HepG2 (cell line): ENCODE results near the gene SHANK2. TPM values are rescaled to one million over a fixed set of nuclear protein-coding genes. Genes with fewer than 3 reads are reported as not detected.
A peak's percentile ranks its signal among the peaks of the same experiment; 100 is the strongest.

ENCODE experiments used
- ATF7 ChIP-seq, 2 experiments: fragments of 450-650 bp in 1 of 2; sonication (generic) in 1 of 2; formaldehyde crosslinking in 1 of 2; IDR thresholded peaks; 2 replicates each; pipeline versions ENCODE4 v1.4.0 to v1.6.1; 2016 to 2020; ENCODE audit warnings: antibody characterized with exemption in 1 of 2, mild to moderate bottlenecking in 1 of 2, missing genetic modification reagents in 1 of 2
- BHLHE40 ChIP-seq: IDR thresholded peaks from 2 replicates; pipeline ENCODE4 v1.6.1; 2011; ENCODE audit warnings: low read length, improper control_type of control experiment
- FOSL1 ChIP-seq: sonication (generic); formaldehyde crosslinking; IDR thresholded peaks from 2 replicates; pipeline ENCODE4 v1.9.0; 2021; ENCODE audit warnings: missing genetic modification reagents, borderline replicate concordance
- MEF2D ChIP-seq: sonication (generic); formaldehyde crosslinking; IDR thresholded peaks from 2 replicates; pipeline ENCODE4 v1.5.1; 2020; ENCODE audit warnings: mild to moderate bottlenecking, missing genetic modification reagents
- NKX3-1 ChIP-seq: sonication (generic); formaldehyde crosslinking; IDR thresholded peaks from 2 replicates; pipeline ENCODE4 v1.5.0; 2020; ENCODE audit warnings: missing genetic modification reagents
- NRL ChIP-seq: sonication (generic); formaldehyde crosslinking; IDR thresholded peaks from 2 replicates; pipeline ENCODE4 v1.5.0; 2020; ENCODE audit warnings: missing genetic modification reagents, mild to moderate bottlenecking, moderate library complexity, borderline replicate concordance
- PITX1 ChIP-seq: sonication (generic); formaldehyde crosslinking; IDR thresholded peaks from 2 replicates; pipeline ENCODE4 v1.5.1; 2020; ENCODE audit warnings: mild to moderate bottlenecking, missing genetic modification reagents
- SIN3A ChIP-seq: IDR thresholded peaks from 2 replicates; pipeline ENCODE4 v1.6.1; 2011; ENCODE audit warnings: low read depth, mild to moderate bottlenecking, control low read depth, low read length, borderline replicate concordance
- STAT5B ChIP-seq: sonication (generic); formaldehyde crosslinking; IDR thresholded peaks from 2 replicates; pipeline ENCODE4 v1.4.0; 2020; ENCODE audit warnings: missing genetic modification reagents
- THYN1 ChIP-seq: sonication (generic); formaldehyde crosslinking; IDR thresholded peaks from 2 replicates; pipeline ENCODE4 v1.8.1; 2023; ENCODE audit warnings: low read depth, mild to moderate bottlenecking, moderate library complexity, missing genetic modification reagents, borderline replicate concordance
- ZNF660 ChIP-seq: sonication (generic); formaldehyde crosslinking; IDR thresholded peaks from 2 replicates; pipeline ENCODE4 v1.5.1; 2020; ENCODE audit warnings: mild to moderate bottlenecking, low read depth, missing genetic modification reagents, borderline replicate concordance
- polyA plus RNA-seq, 8 experiments: library from polyadenylated mRNA; depleted of rRNA in 3 of 8; stranded (reverse) in 7 of 8; unstranded in 1 of 8; fragments of >200 nt; fragmentation: Illumina TruSeq in 4 of 8; extraction: Trizol in 4 of 8; gene quantifications; 2 replicates each; pipeline versions ENCODE4 v1.2.1 to v1.2.3, GENCODE V29; 2011 to 2016; ENCODE audit warnings: low read depth in 4 of 8, missing spikeins in 1 of 8, mixed read lengths in 1 of 8; ENCODE audit not compliant: insufficient read depth in 1 of 8
- total RNA-seq, 5 experiments: library from RNA; depleted of rRNA; stranded (reverse); fragments of >200 nt; fragmentation: Illumina TruSeq; extraction: Trizol; gene quantifications; 2 replicates each; pipeline ENCODE4 v1.2.3, GENCODE V29; 2016; ENCODE audit warnings: low read depth in 1 of 5
- TF ChIP-seq, protein P1 (sequence below): sonication (generic); formaldehyde crosslinking; IDR thresholded peaks from 2 replicates; pipeline ENCODE4 v1.4.0; 2020; ENCODE audit warnings: missing genetic modification reagents, borderline replicate concordance
- TF ChIP-seq, protein P2 (sequence below): sonication (generic); formaldehyde crosslinking; IDR thresholded peaks from 2 replicates; pipeline ENCODE4 v1.9.0; 2021; ENCODE audit warnings: missing genetic modification reagents, mild to moderate bottlenecking, borderline replicate concordance
- TF ChIP-seq, protein P3 (sequence below): sonication (generic); formaldehyde crosslinking; IDR thresholded peaks from 2 replicates; pipeline ENCODE4 v1.4.0; 2020; ENCODE audit warnings: missing genetic modification reagents
- TF ChIP-seq, protein P4 (sequence below): sonication (generic); formaldehyde crosslinking; conservative IDR thresholded peaks from 2 replicates; pipeline ENCODE4 v1.4.0; 2020; ENCODE audit warnings: missing genetic modification reagents
- TF ChIP-seq, protein P5 (sequence below): fragments of 450-650 bp; IDR thresholded peaks from 2 replicates; pipeline ENCODE4 v1.6.1; 2017; ENCODE audit warnings: mild to moderate bottlenecking

Gene SHANK2
- total and polyA plus RNA-seq, 2 of the 13 experiments (the other 11 are each of a cell fraction or from before 2014, with no cell fraction given) = 10.2 to 13.0 TPM

DNA sequence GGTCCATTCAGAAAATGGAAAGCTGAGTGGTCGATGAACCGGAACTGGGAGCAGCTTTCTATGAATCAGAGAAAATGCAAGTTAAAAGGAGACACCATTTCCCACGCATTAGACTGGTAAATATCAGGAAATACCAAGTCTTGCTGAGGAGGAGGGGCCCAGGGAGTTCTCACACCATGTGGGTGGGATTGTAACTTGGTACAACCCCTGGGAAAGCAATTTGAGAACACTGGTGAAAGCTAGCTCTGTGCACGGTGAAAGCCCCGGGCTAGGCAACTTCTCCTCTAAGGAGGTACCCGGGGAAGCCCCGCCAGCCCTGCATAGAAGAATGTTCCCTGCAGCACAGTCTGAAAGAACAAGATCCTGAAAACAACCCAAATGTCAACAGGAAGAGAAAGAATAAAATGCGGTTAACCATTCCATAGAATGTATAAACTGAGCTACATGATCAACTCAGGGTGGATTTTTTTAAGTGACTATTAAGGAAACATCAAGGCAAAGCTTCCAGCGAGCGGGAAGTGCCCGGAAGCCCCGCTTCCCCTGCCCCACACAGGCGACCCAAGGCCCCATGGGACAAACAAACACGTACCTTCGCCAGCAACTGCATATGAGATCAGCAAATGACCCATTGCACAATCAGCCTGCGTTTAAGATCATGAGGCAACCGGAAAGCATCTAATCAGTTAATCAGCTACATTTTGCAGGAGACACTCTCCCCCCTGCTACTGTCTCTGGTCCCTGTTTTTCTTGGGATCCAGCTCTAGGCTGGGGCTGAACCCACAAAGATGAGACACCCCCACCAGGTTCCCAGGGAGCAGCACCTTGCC, 11.3 kb downstream of the SHANK2 start (continued):
- peak; percentile 69 for TF ChIP-seq MEF2D
- peak; percentile 91 for TF ChIP-seq PITX1 (CRISPR knock-in tag)
- no peak for TF ChIP-seq FOSL1 (CRISPR knock-in tag)
- no peak for TF ChIP-seq NRL (CRISPR knock-in tag)
- TF ChIP-seq, protein P1, sequence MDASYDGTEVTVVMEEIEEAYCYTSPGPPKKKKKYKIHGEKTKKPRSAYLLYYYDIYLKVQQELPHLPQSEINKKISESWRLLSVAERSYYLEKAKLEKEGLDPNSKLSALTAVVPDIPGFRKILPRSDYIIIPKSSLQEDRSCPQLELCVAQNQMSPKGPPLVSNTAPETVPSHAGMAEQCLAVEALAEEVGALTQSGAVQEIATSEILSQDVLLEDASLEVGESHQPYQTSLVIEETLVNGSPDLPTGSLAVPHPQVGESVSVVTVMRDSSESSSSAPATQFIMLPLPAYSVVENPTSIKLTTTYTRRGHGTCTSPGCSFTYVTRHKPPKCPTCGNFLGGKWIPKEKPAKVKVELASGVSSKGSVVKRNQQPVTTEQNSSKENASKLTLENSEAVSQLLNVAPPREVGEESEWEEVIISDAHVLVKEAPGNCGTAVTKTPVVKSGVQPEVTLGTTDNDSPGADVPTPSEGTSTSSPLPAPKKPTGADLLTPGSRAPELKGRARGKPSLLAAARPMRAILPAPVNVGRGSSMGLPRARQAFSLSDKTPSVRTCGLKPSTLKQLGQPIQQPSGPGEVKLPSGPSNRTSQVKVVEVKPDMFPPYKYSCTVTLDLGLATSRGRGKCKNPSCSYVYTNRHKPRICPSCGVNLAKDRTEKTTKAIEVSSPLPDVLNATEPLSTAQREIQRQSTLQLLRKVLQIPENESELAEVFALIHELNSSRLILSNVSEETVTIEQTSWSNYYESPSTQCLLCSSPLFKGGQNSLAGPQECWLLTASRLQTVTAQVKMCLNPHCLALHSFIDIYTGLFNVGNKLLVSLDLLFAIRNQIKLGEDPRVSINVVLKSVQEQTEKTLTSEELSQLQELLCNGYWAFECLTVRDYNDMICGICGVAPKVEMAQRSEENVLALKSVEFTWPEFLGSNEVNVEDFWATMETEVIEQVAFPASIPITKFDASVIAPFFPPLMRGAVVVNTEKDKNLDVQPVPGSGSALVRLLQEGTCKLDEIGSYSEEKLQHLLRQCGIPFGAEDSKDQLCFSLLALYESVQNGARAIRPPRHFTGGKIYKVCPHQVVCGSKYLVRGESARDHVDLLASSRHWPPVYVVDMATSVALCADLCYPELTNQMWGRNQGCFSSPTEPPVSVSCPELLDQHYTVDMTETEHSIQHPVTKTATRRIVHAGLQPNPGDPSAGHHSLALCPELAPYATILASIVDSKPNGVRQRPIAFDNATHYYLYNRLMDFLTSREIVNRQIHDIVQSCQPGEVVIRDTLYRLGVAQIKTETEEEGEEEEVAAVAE (CRISPR knock-in tag) = no peak; the same call in 1 of the 2 replicates
- TF ChIP-seq, protein P2, sequence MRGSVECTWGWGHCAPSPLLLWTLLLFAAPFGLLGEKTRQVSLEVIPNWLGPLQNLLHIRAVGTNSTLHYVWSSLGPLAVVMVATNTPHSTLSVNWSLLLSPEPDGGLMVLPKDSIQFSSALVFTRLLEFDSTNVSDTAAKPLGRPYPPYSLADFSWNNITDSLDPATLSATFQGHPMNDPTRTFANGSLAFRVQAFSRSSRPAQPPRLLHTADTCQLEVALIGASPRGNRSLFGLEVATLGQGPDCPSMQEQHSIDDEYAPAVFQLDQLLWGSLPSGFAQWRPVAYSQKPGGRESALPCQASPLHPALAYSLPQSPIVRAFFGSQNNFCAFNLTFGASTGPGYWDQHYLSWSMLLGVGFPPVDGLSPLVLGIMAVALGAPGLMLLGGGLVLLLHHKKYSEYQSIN (CRISPR knock-in tag) = no peak
- TF ChIP-seq, protein P3, sequence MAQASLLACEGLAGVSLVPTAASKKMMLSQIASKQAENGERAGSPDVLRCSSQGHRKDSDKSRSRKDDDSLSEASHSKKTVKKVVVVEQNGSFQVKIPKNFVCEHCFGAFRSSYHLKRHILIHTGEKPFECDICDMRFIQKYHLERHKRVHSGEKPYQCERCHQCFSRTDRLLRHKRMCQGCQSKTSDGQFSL (CRISPR knock-in tag) = no peak
- 0 out of 2 replicates have a peak, but pooled peaks have one; percentile 51 for TF ChIP-seq SIN3A
- TF ChIP-seq THYN1 (CRISPR knock-in tag) = no peak
- peak; percentile 82; the same call in 1 of the 2 replicates for TF ChIP-seq NKX3-1 (CRISPR knock-in tag)
- TF ChIP-seq, protein P4, sequence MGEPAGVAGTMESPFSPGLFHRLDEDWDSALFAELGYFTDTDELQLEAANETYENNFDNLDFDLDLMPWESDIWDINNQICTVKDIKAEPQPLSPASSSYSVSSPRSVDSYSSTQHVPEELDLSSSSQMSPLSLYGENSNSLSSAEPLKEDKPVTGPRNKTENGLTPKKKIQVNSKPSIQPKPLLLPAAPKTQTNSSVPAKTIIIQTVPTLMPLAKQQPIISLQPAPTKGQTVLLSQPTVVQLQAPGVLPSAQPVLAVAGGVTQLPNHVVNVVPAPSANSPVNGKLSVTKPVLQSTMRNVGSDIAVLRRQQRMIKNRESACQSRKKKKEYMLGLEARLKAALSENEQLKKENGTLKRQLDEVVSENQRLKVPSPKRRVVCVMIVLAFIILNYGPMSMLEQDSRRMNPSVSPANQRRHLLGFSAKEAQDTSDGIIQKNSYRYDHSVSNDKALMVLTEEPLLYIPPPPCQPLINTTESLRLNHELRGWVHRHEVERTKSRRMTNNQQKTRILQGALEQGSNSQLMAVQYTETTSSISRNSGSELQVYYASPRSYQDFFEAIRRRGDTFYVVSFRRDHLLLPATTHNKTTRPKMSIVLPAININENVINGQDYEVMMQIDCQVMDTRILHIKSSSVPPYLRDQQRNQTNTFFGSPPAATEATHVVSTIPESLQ (CRISPR knock-in tag) = 0 out of 2 replicates have a peak, but pooled peaks have one; percentile 85
- TF ChIP-seq, protein P5, sequence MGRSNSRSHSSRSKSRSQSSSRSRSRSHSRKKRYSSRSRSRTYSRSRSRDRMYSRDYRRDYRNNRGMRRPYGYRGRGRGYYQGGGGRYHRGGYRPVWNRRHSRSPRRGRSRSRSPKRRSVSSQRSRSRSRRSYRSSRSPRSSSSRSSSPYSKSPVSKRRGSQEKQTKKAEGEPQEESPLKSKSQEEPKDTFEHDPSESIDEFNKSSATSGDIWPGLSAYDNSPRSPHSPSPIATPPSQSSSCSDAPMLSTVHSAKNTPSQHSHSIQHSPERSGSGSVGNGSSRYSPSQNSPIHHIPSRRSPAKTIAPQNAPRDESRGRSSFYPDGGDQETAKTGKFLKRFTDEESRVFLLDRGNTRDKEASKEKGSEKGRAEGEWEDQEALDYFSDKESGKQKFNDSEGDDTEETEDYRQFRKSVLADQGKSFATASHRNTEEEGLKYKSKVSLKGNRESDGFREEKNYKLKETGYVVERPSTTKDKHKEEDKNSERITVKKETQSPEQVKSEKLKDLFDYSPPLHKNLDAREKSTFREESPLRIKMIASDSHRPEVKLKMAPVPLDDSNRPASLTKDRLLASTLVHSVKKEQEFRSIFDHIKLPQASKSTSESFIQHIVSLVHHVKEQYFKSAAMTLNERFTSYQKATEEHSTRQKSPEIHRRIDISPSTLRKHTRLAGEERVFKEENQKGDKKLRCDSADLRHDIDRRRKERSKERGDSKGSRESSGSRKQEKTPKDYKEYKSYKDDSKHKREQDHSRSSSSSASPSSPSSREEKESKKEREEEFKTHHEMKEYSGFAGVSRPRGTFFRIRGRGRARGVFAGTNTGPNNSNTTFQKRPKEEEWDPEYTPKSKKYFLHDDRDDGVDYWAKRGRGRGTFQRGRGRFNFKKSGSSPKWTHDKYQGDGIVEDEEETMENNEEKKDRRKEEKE = no peak
- peak; percentile 74 for TF ChIP-seq ATF7 (IDR thresholded peaks at IDR 0.05)
- TF ChIP-seq ATF7 (CRISPR knock-in tag; IDR thresholded peaks at IDR 0.05) = peak; percentile 92
- no peak for TF ChIP-seq STAT5B (CRISPR knock-in tag)
- TF ChIP-seq BHLHE40 = peak; percentile 41; the same call in 1 of the 2 replicates
- no peak for TF ChIP-seq ZNF660 (CRISPR knock-in tag)
